HCT116 (cell line): ENCODE results near the gene SPATA16. TPM values are rescaled to one million over a fixed set of nuclear protein-coding genes. Genes with fewer than 3 reads are reported as not detected.

ENCODE experiments used
- ATAC-seq: fragments of 200-7000 bp; cut with Tn5 transposase; 2 replicates; pipeline ENCODE4 v1.9.1; 2020; ENCODE audit warnings: mild to moderate bottlenecking, moderate library complexity
- BruUV-seq: library from RNA; stranded (reverse); fragments of 400-500 nt; replicated peaks from 2 replicates; lab custom pipeline; 2021; lab: Mats Ljungman, UMichigan
- CTCF ChIA-PET: fragments of 300-600 bp; sonication (Branson Sonifier 250); formaldehyde crosslinking; loops from one replicate; lab custom pipeline; 2021; ENCODE audit warnings: antibody characterized with exemption; lab: Charles Lee
- POLR2A ChIA-PET: fragments of 300-600, 350-600 bp; sonication (Branson Sonifier 250); formaldehyde crosslinking; loops from one replicate; lab custom pipeline; 2021; ENCODE audit warnings: antibody characterized with exemption; lab: Charles Lee
- RAD21 ChIA-PET, 2 experiments: fragments of 300-600 bp; sonication (Branson Sonifier 250); formaldehyde crosslinking; loops; one replicate each; lab custom pipeline; 2023; ENCODE audit warnings: low total read pairs in 2 of 2; ENCODE audit not compliant: uncharacterized antibody in 2 of 2, unreplicated experiment in 2 of 2, low non-redundant PET in 1 of 2; lab: Charles Lee
- DNase-seq: peaks from one replicate; pipeline ENCODE4 v3.0.0-alpha.2; 2010; ENCODE audit warnings: low read depth, low spot score
- H2AFZ ChIP-seq: fragments of 200-600 bp; shearing (Covaris generic), sonication (generic); 2 replicates; pipeline ENCODE4 v1.6.1; 2017; ENCODE audit warnings: low read depth, mixed run types, mixed read lengths, antibody characterized with exemption, low read length; ENCODE audit not compliant: poor library complexity, severe bottlenecking
- H3K27ac ChIP-seq: 2 replicates; pipeline ENCODE4 v1.5.1; 2012; ENCODE audit warnings: low read depth, low read length
- H3K27me3 ChIP-seq: fragments of 200-600 bp; sonication (generic); 2 replicates; pipeline ENCODE4 v1.6.1; 2016; ENCODE audit warnings: mixed run types, low read length, mixed read lengths; ENCODE audit not compliant: insufficient read depth
- H3K36me3 ChIP-seq, 2 experiments: fragments of 200-500 bp in 1 of 2; fragments of 200-600 bp in 1 of 2; sonication (Bioruptor generic) in 1 of 2; sonication (generic) in 1 of 2; 2 replicates each; pipeline versions ENCODE4 v1.5.1 to v1.6.1; 2014 to 2016; ENCODE audit warnings: low read length in 2 of 2, inconsistent platforms in 1 of 2, mixed read lengths in 1 of 2, mixed run types in 1 of 2; ENCODE audit not compliant: insufficient read depth in 2 of 2, control insufficient read depth in 1 of 2
- H3K4me1 ChIP-seq, 2 experiments: fragments of 200-600 bp in 1 of 2; sonication (generic) in 1 of 2; 2 replicates each; pipeline versions ENCODE4 v1.5.1 to v1.6.1; 2012 to 2017; ENCODE audit warnings: low read length in 2 of 2, inconsistent platforms in 1 of 2, mild to moderate bottlenecking in 1 of 2, mixed read lengths in 1 of 2, mixed run types in 1 of 2, moderate library complexity in 1 of 2; ENCODE audit not compliant: insufficient read depth in 2 of 2, control insufficient read depth in 1 of 2
- H3K4me2 ChIP-seq: fragments of 200-600 bp; sonication (generic); 2 replicates; pipeline ENCODE4 v1.6.1; 2017; ENCODE audit warnings: mixed run types, low read length, mixed read lengths
- H3K4me3 ChIP-seq, 2 experiments: fragments of 200-600 bp in 1 of 2; sonication (generic) in 1 of 2; replicated peaks in 1 of 2; 2 replicates each; pipeline ENCODE4 v1.5.1; 2011 to 2016; ENCODE audit warnings: low read length in 2 of 2, control low read depth in 1 of 2, low read depth in 1 of 2, mild to moderate bottlenecking in 1 of 2, mixed read lengths in 1 of 2, mixed run types in 1 of 2
- H3K79me2 ChIP-seq: fragments of 200-600 bp; sonication (generic); 2 replicates; pipeline ENCODE4 v1.6.1; 2017; ENCODE audit warnings: mild to moderate bottlenecking, mixed run types, low read length, moderate library complexity, mixed read lengths; ENCODE audit not compliant: insufficient read depth
- H3K9ac ChIP-seq: fragments of 200-600 bp; sonication (generic); 2 replicates; pipeline ENCODE4 v1.6.1; 2016; ENCODE audit warnings: low read length, mixed read lengths
- H3K9me2 ChIP-seq: fragments of 200-600 bp; sonication (generic), shearing (Covaris generic); 2 replicates; pipeline ENCODE4 v1.6.1; 2017; ENCODE audit warnings: mixed run types, mild to moderate bottlenecking, moderate library complexity; ENCODE audit not compliant: insufficient read depth
- H3K9me3 ChIP-seq, 2 experiments: fragments of 200-500 bp in 1 of 2; fragments of 200-600 bp in 1 of 2; sonication (Bioruptor generic) in 1 of 2; sonication (generic) in 1 of 2; 2 replicates each; pipeline ENCODE4 v1.6.1; 2014 to 2017; ENCODE audit warnings: low read length in 2 of 2, mixed read lengths in 2 of 2, inconsistent platforms in 1 of 2, low read depth in 1 of 2, mild to moderate bottlenecking in 1 of 2, mixed run types in 1 of 2, moderate library complexity in 1 of 2; ENCODE audit not compliant: control insufficient read depth in 1 of 2, insufficient read depth in 1 of 2
- H4K20me1 ChIP-seq: fragments of 200-600 bp; sonication (generic), shearing (Covaris generic); 2 replicates; pipeline ENCODE4 v1.6.1; 2017; ENCODE audit warnings: mixed run types, mild to moderate bottlenecking, moderate library complexity; ENCODE audit not compliant: insufficient read depth
- ELF1 ChIP-seq: IDR thresholded peaks from 2 replicates; pipeline ENCODE4 v1.6.1; 2012; ENCODE audit warnings: low read depth, borderline replicate concordance
- EZH2 ChIP-seq: fragments of 200-600 bp; sonication (generic); IDR thresholded peaks from 2 replicates; pipeline ENCODE4 v1.6.1; 2017; ENCODE audit warnings: antibody characterized with exemption, mixed run types
- FOSL1 ChIP-seq: IDR thresholded peaks from 2 replicates; pipeline ENCODE4 v1.6.1; 2012; ENCODE audit warnings: low read depth
- RAD21 ChIP-seq: IDR thresholded peaks from 2 replicates; pipeline ENCODE4 v1.6.1; 2012; ENCODE audit warnings: low read depth, mild to moderate bottlenecking
- REST ChIP-seq: IDR thresholded peaks from 2 replicates; pipeline ENCODE4 v1.6.1; 2012; ENCODE audit warnings: low read depth
- YY1 ChIP-seq: IDR thresholded peaks from 2 replicates; pipeline ENCODE4 v1.6.1; 2011; ENCODE audit warnings: low read length, low read depth, moderate library complexity, mild to moderate bottlenecking; ENCODE audit not compliant: insufficient replicate concordance; ENCODE audit errors: extremely low read depth
- ZNF274 ChIP-seq: fragments of 200-500 bp; sonication (Bioruptor generic); IDR thresholded peaks from 2 replicates; pipeline ENCODE4 v1.6.1; 2014; ENCODE audit warnings: mild to moderate bottlenecking, low read depth, low read length, inconsistent platforms
- intact Hi-C: fragments of 100-400 bp; cut with micrococcal nuclease; formaldehyde crosslinking; loops from 2 replicates; pipeline ENCODE4 v1.10.0; 2022
- total RNA-seq: library from RNA; stranded (reverse); gene quantifications from one replicate; pipeline ENCODE4 v1.2.1, GENCODE V29; 2021; ENCODE audit not compliant: unreplicated experiment

SPATA16 gene
- total RNA-seq, 1 experiment from 2014 or later = not detected

- intact Hi-C loops = no loop called here
- POLR2A ChIA-PET = no interaction called here
Observed at GRCh38 chr3:172846103-172846561, 294.9 kb downstream of the SPATA16 start.

More at GRCh38 chr3:172846103-172846561, 294.9 kb downstream of the SPATA16 start:
- H3K36me3 ChIP-seq = no peaks in the 10 kb centered on the region
- CTCF ChIA-PET = interaction anchor here (1.5 kb wide), 1 partner anchor 10 kb away, joined by 4 read pairs; no protein-coding TSS in a partner anchor
- no peaks in the 10 kb centered on the region for H3K9me2 ChIP-seq
- H2AFZ ChIP-seq = no peak overlapping the region
- no TSS peak for BruUV-seq
- H3K79me2 ChIP-seq = no peaks in the 10 kb centered on the region
- no peaks in the 10 kb centered on the region for H4K20me1 ChIP-seq
- no peak for TF ChIP-seq ZNF274
- TF ChIP-seq FOSL1 = no peak
- no peak for TF ChIP-seq RAD21
- no peak for TF ChIP-seq ELF1
- no peak for TF ChIP-seq YY1
- TF ChIP-seq EZH2 = no peak
- TF ChIP-seq REST = no peak
- no peak overlapping the region for H3K4me3 ChIP-seq
- H3K4me2 ChIP-seq = no peak overlapping the region
- H3K27ac ChIP-seq = no peak overlapping the region
- no peaks in the 10 kb centered on the region for H3K4me1 ChIP-seq
- no peak for ATAC-seq
- no peaks in the 10 kb centered on the region for H3K9me3 ChIP-seq
- RAD21 ChIA-PET = no interaction called here
- no peak overlapping the region for H3K9ac ChIP-seq
- no peaks in the 10 kb centered on the region for H3K27me3 ChIP-seq
- no peak for DNase-seq
